Neural crest cell (in vitro differentiated cells): Measurements from ENCODE around the gene MYBPHL. TPM values are rescaled to one million over a fixed set of nuclear protein-coding genes. Genes with fewer than 3 reads are reported as not detected.
A peak's percentile ranks its signal among the peaks of the same experiment; 100 is the strongest.

Experiments used
- DNase-seq: peaks from one replicate; pipeline ENCODE4 v3.0.0; 2021; ENCODE audit warnings: low read depth, mixed read lengths, low spot score
- H3K27ac Mint-ChIP-seq: one replicate; pipeline ENCODE4 v1.8.0; 2021; ENCODE audit warnings: mild to moderate bottlenecking, mixed read lengths; ENCODE audit not compliant: unreplicated experiment
- H3K27me3 Mint-ChIP-seq: 2 replicates; pipeline ENCODE4 v1.8.0; 2021; ENCODE audit warnings: low read depth, mild to moderate bottlenecking, mixed read lengths
- H3K36me3 Mint-ChIP-seq: 2 replicates; pipeline ENCODE4 v1.8.0; 2021; ENCODE audit warnings: low read depth, mild to moderate bottlenecking, mixed read lengths
- H3K4me1 Mint-ChIP-seq: 2 replicates; pipeline ENCODE4 v1.8.0; 2021; ENCODE audit warnings: mixed read lengths
- H3K4me3 Mint-ChIP-seq: one replicate; pipeline ENCODE4 v1.8.0; 2021; ENCODE audit warnings: mild to moderate bottlenecking, mixed read lengths
- H3K9me3 Mint-ChIP-seq: 2 replicates; pipeline ENCODE4 v1.8.0; 2021; ENCODE audit warnings: mixed read lengths
- CTCF ChIP-seq: fragments of 200-600 bp; sonication (generic); conservative IDR thresholded peaks from 2 replicates; pipeline ENCODE4 v1.5.0; 2021; ENCODE audit warnings: antibody characterized with exemption, mild to moderate bottlenecking
- total RNA-seq: library from RNA; stranded (reverse); gene quantifications from 2 replicates; pipeline ENCODE4 v1.2.1, GENCODE V29; 2021

MYBPHL gene
- total RNA-seq, 1 donor from 2014 or later = 0.82 TPM

GRCh38 chr1:109264379-109264755 is 42.4 kb downstream of the MYBPHL start:
- H3K27me3 Mint-ChIP-seq = peaks cover 4% of the 10 kb centered on the region

GRCh38 chr1:109263597-109264378 is 43.0 kb downstream of the MYBPHL start:
- Mint-ChIP-seq H3K27ac (no peak overlapping the region), H3K4me3 (peak overlapping the region; percentile 65)
- peak; percentile 98 for TF ChIP-seq CTCF

More at GRCh38 chr1:109264379-109264755, 42.4 kb downstream of the MYBPHL start:
- Mint-ChIP-seq H3K9me3 (no peaks in the 10 kb centered on the region), H3K36me3 (peaks cover under 1% of the 10 kb centered on the region), H3K27ac (no peak overlapping the region), H3K4me3 (no peak overlapping the region), H3K4me1 (peaks cover 20% of the 10 kb centered on the region)
- DNase-seq = no peak
- TF ChIP-seq CTCF = no peak

GRCh38 chr1:109263234-109263596 is 43.6 kb downstream of the MYBPHL start:
- H3K4me3 Mint-ChIP-seq = peak overlapping the region; percentile 65

More at GRCh38 chr1:109263597-109264378, 43.0 kb downstream of the MYBPHL start:
- Mint-ChIP-seq H3K9me3 (no peaks in the 10 kb centered on the region), H3K4me1 (peaks cover 24% of the 10 kb centered on the region), H3K36me3 (peaks cover 2% of the 10 kb centered on the region), H3K27me3 (peaks cover 4% of the 10 kb centered on the region)
- DNase-seq = peak; percentile 89

GRCh38 chr1:109262231-109263055 is 44.4 kb downstream of the MYBPHL start:
- peaks cover 2% of the 10 kb centered on the region for H3K36me3 Mint-ChIP-seq
- H3K9me3 Mint-ChIP-seq = no peaks in the 10 kb centered on the region
- no peak for TF ChIP-seq CTCF
- H3K27me3 Mint-ChIP-seq = peaks cover 4% of the 10 kb centered on the region
- H3K4me3 Mint-ChIP-seq = no peak overlapping the region
- no peak overlapping the region for H3K27ac Mint-ChIP-seq
- no peak for DNase-seq
- peaks cover 33% of the 10 kb centered on the region for H3K4me1 Mint-ChIP-seq

More at GRCh38 chr1:109263234-109263596, 43.6 kb downstream of the MYBPHL start:
- peaks cover 4% of the 10 kb centered on the region for H3K27me3 Mint-ChIP-seq
- no peak for DNase-seq
- H3K36me3 Mint-ChIP-seq = peaks cover 2% of the 10 kb centered on the region
- no peak overlapping the region for H3K27ac Mint-ChIP-seq
- H3K4me1 Mint-ChIP-seq = peaks cover 25% of the 10 kb centered on the region
- no peak for TF ChIP-seq CTCF
- H3K9me3 Mint-ChIP-seq = no peaks in the 10 kb centered on the region

GRCh38 chr1:109261578-109261977 is 45.2 kb downstream of the MYBPHL start:
- DNase-seq = no peak
- H3K9me3 Mint-ChIP-seq = no peaks in the 10 kb centered on the region
- H3K36me3 Mint-ChIP-seq = peaks cover 2% of the 10 kb centered on the region
- peaks cover 4% of the 10 kb centered on the region for H3K27me3 Mint-ChIP-seq
- H3K4me3 Mint-ChIP-seq = no peak overlapping the region
- TF ChIP-seq CTCF = no peak
- no peak overlapping the region for H3K27ac Mint-ChIP-seq
- H3K4me1 Mint-ChIP-seq = peaks cover 40% of the 10 kb centered on the region
